Measurements from ENCODE around the gene STAG2.

DNA sequence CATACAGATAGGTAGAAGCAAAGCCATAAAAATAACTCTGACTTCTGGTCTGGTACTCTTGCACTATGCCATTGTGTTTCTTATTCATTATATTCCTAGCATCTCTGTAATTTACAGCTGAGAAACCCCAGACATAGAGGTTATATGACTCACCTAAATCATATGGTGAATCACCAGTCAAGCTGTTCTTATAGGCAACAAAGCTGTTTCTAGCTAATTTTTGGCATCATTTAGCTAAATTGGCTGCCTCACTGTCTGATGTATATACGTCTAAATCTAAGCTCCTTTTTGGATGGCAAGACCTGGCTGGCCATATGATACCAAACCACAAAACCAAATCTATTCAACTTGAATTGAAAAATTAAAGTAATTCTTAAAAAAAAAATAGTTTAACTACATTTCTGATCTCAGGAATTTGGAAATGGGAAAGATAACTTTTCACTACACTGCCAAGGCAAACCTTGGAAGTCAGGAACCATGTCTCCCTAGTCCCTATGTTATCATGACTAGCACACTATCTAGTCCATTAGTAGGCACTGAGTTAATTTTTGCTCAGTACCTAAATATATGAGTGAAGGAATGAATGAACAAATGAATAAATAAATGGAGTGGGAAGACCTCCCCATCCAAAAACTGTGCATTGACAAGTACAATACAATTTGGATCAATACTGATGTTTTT lies 41.3 kb upstream of the STAG2 start:
- no peak for TF ChIP-seq POLR2AphosphoS5 (IDR thresholded peaks at IDR 0.05)
- TF ChIP-seq, protein P1, sequence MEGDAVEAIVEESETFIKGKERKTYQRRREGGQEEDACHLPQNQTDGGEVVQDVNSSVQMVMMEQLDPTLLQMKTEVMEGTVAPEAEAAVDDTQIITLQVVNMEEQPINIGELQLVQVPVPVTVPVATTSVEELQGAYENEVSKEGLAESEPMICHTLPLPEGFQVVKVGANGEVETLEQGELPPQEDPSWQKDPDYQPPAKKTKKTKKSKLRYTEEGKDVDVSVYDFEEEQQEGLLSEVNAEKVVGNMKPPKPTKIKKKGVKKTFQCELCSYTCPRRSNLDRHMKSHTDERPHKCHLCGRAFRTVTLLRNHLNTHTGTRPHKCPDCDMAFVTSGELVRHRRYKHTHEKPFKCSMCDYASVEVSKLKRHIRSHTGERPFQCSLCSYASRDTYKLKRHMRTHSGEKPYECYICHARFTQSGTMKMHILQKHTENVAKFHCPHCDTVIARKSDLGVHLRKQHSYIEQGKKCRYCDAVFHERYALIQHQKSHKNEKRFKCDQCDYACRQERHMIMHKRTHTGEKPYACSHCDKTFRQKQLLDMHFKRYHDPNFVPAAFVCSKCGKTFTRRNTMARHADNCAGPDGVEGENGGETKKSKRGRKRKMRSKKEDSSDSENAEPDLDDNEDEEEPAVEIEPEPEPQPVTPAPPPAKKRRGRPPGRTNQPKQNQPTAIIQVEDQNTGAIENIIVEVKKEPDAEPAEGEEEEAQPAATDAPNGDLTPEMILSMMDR (IDR thresholded peaks at IDR 0.05), result no peak
- no peak for TF ChIP-seq POLR2A (IDR thresholded peaks at IDR 0.05)
- no peak for TF ChIP-seq EP300 (IDR thresholded peaks at IDR 0.05)

Data from upper lobe of left lung (tissue), 4 donors.